Erythroblast (primary cell): Measurements from ENCODE around the gene NDOR1.

ENCODE experiments used
- DNase-seq, 2 experiments: peaks; one replicate each; lab custom pipeline; 2025; lab: John Stamatoyannopoulos, UW
- GATA1 ChIP-seq: IDR thresholded peaks from 2 replicates; pipeline ENCODE4 v1.6.1; 2011; ENCODE audit warnings: low read depth, mild to moderate bottlenecking, control low read depth, low read length, moderate library complexity
- POLR2A ChIP-seq: IDR thresholded peaks from 2 replicates; pipeline ENCODE4 v1.6.1; 2011; ENCODE audit warnings: mild to moderate bottlenecking, low read length

NDOR1 gene

DNA sequence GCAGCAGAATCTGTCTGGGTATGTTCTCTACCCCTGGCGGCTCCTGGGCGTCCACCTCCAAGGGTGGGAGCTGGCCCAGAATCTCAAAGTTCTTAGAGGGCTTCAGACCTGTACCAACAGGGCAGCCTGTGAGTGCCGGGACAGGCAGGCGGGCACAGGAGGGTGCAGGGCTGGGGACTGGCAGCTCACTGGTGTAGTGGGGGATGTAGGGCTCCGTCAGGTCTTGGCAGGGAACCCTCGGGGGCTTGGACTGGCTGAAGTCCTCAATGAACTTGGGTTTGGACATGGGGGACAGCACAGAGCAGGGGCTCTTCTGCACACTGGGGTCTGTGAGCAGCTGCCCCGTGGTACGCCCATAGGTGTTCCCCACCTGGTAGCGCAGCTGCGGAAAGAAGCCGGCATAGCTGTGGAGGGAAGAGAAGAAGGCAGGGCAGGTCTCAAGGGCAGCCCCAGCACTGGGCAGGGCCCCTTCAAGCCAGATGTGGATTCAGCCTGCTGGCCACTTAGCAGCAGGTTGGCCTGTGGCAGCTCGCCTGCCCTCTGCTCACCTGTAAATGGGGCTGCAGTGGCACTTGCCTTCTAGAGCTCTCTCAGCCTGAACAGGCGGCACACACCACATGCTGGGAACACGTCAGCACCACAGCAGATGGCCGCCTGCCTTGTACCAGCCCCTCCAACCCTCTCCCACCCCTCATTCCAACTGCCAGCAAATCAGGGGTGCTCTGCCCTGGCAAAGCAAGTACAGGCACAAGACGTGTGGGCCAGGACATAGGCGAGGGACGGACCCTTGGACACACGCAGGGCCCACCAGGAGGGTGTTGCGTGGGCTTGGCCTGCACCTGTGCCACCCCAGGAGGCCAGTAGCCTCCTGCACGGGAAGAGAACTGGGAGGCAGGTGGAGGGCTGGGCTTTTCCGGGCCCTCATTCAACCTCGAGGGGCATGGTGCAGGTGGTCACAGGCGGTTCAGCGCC lies 40.2 kb downstream of the NDOR1 start:
- DNase-seq = no peak
- TF ChIP-seq POLR2A = no peak
- TF ChIP-seq GATA1 = no peak

DNA sequence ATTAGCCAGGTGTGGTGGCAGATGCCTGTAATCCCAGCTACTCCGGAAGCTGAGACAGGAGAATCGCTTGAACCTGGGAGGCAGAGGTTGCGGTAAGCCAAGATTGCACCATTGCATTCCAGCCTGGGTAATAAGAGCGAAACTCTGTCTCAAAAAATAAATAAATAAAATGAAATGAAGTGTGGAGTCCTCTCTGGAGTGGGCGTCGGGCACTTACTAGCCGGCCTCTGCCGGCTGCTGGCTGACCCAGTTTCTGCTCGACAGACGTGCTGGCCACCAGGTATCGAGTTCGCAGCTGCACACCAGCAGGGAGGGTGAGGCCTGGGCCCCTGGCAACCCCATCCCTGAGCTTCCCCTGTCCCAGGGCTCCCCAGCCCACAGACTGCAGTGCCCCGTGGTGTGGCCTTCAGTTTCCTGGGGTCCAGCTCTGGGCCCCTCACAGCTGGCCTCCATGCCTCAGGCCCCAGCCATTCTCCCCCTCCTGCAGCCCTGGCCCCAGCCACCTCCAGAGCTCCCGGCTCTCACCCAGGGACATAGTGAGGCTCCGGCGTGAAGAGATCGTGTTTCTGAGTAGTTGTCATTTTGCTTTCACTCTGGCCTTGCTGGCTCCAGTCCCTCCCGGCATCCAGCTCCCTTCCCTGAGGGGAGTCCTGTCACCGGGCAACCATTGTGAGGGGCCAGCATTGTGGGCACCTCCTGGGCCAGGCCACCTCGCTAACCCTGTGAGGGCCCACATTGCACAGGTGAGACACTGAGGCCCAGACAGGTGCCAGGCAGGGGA lies 41.8 kb downstream of the NDOR1 start:
- no peak for DNase-seq
- TF ChIP-seq GATA1 = no peak
- TF ChIP-seq POLR2A = no peak

DNA sequence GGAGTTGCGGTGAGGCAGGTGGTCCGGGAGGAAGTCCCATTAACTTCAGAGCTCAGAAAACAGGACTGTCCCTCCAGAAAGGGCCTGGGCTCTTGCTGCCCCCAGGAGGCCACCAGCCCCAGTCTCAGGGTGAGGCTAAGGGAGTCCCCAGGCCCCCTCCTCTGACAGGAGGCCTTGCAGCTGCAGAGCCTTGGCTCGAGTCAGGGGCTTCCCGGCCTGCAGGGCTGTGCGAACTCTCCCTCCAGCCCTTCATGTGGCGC lies 42.3 kb downstream of the NDOR1 start:
- no peak for DNase-seq
- TF ChIP-seq POLR2A = no peak
- no peak for TF ChIP-seq GATA1

DNA sequence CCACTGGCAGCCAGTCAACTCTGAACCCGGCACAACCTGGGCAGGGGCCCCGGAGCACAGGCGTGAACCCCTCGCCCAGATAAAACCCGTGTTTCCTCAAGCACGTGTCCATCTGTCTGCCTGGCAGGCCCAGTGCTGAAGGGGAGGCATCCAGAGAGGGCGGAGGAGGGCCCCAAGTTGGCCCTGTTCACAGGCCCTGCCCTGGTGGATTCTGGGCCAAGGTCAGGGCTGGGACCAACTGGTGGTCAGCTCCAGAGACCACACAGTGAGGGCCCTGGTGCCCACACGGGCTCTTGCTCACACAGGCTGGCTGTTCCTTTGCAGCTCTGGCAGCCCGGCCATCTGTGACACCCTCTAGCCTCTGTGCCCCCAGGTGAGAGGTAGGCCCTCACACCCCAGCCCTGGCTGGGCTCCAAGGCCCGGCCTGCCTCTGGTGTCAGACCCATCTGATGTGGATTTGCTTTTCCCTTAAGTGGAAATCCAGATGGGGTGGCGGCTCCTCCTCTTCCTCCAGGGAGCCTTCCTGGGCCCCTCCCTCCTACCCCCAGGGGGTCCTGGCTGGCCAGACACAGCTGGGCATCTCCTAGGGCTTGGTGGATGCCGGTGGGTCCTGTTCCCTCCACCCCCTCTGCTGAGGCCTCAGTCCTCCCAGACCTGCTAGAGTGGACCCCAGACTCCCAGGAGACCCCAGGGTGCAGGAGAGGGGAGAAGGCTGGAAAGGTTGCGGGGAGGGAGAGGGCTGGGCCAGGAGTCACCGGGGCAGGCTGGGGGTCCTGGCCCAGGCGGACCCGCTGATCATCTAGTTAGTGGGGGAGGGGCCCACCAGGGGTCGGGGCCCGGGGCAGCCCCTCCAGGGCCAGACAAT lies 45.1 kb downstream of the NDOR1 start:
- TF ChIP-seq GATA1 = no peak
- no peak for TF ChIP-seq POLR2A
- DNase-seq = no peak

DNA sequence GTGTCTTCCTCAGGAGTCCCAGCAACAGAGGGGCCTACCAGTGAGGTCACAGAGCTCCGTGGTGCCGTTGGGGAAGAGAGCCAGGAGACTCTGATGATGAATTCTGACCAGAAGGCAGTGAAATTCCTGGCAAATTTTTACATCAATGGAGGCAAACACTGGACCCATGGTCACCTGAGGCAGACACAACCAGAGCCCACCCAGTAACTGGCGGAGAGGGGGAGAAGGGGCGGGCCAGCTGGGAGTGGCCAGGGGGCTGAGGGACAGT lies 45.6 kb downstream of the NDOR1 start, which contains the start of gene STPG3:
Gene STPG3 (plus strand): TSS at position 93 of the 268 bp plus-strand sequence. CDS start 1 bp downstream, at position 94.
- no peak for DNase-seq
- TF ChIP-seq GATA1 = no peak
- TF ChIP-seq POLR2A = no peak

DNA sequence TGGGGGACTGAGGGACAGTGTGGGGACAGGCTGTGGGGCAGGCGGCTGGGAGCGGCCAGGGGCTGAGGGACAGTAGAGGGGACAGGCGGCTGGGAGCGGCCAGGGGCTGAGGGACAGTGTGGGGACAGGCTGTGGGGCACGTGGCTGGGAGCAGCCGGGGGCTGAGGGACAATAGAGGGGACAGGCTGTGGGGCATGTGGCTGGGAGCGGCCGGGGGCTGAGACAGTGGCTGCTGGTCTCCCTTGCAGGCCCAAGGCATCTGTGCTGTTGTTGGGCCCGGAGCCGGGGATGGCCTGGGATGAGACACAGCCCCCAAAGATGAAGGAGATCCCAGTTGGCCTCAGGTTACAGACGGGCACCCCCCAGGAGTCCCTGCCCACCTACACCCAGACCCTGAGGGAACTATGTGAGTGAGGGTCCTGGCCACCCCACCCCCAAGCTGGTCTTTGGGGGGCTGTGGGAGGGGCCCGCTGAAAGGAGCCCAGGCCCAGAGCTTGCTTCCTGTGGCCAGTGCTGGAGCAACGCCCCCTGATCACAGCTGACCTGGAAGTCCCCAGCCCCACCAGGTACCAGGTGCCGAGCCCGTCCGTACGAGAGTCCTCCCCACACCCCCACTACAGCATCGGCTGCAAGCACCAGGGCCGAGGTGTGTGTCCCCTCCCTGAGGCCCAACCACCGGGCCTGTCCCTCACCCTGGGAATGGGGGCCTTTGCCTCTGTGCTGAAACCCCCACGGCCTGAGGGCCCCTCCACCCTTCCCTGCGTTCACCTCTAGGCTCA lies 46.2 kb downstream of the NDOR1 start:
- no peak for DNase-seq
- TF ChIP-seq GATA1 (no peak), POLR2A (no peak)

DNA sequence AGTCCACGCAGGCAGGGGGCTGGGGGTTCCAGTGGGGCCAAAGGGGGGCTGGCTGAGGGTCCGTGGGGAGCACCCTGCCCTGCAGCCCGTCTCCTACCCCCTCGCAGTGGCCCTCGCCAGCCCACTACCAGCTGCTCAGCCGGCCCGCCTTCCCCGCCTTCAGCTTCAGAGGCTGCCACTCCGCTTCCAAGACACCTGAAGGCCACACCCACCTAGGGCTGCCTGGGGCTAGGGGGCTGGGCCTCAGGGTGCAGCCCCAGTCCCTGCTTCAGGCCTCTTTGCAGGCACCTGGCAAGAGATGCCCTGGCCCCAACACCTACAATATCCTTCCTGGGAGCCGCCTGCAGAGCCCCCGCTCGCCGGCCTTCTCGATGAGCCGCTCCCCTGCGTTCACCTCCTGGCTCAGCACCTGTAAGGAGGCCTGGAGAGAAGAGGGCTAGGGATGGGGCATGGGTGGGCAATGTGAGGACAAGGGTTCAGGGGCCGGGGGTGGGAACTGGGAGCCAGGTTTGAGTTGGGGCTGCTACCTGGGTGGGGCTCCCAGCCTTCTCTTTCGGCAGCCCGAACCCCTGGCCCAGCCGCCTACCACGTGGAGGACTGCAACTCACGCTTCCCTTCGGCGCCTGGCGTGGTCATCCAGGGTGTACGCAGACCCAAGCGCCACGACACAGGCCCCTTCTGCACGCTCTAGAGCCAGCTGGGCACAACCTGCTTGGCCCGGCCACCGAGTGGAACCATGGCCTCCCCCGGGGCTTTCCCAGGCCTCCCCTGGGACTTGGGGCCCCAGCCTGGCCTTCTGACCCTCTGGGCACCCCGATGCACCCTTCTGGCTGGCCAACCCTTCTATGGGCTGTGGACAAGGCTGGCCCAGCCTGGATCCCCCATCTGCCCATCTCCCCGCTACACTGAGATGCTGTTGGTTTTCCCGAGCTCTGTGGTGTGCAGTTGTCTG lies 47.3 kb downstream of the NDOR1 start:
- no peak for DNase-seq
- TF ChIP-seq GATA1 (no peak), POLR2A (no peak)

DNA sequence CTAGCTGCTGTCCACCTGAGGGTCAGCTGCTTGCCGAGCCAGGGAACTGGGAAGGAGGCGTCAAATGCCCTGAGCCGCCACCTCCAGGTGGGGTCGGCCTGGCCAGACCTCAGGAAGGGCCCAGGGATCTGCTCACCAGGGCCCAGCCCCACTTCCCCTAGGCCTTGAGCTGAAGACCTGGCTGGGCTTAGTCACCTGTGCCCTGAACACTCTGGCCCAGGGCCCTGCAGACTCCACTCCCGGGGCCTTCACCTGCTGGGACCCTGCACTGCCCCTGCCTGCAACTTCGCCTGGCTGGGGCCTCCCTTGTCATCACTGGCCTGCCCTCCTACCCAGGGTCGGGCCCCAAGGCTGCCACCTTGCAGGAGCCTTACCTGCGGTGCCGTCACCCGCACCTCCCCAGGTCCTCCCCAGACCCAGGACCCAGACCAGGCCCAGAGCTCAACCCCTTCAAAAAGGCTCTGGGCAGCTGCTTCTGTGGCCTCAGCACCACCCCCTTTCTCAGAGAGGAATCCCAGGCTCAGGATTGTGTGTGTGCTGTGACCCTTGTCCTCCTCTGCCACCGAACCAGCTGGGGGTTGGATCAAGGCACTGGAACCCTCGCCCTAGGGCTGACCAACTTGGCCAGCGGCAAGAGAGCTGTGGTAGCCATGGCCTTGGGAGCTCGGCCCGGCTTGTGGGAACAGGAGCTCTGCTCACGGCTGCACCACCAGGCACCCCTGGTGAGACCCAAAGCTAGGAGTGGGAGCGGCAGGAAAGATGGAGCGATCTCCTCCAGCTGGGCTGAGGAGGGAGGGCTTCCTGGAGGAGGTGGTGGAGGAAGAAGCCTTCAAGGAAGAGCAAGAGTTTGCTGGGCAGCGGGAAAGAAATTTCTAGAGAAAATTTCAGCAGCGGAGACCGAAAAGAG lies 48.5 kb downstream of the NDOR1 start:
- DNase-seq = no peak
- TF ChIP-seq POLR2A = no peak
- TF ChIP-seq GATA1 = no peak

DNA sequence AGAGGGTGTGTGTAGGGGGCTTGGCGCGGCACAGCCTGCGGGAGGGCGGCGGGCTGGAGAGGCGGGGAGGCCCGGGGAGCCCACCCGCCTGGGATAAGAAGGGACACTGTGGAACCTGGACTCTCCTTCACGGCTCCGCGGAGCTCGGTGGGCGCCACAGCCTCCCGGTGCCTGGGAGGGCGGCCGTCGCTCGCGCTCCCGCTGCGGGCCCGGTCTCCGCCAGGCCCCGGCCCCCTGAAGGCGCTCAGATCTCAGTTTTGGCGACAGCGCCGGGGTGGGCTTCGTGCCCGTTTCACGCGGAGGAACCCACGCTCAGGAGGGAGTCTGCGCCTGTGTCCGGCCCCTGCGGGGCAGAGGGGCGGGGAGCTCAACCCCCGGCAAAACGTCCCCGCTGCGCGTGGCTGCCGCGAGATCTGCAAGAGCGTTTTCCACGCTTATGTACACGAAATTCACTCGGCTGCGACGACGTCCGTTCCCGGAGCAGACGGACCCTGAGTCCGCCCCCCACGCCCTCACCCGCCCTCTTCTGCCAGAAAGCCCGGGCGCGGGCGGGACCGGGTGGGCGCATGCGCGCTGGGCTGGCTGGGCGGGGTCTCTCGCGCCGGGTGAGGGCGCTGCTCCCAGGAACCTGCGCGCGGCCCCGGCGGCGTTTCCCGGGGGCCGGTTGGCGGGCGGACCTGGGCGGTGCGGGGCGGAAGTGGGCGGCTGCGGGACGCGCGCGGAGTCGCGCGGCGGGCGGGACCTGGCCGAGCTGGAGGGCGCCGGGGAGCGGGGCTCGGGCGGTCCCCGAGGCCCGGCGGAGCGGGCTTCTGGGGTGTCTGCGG lies 49.3 kb downstream of the NDOR1 start, which contains the start of gene NELFB:
Gene NELFB (plus strand): TSS at position 704 of the 824 bp plus-strand sequence.
- TF ChIP-seq POLR2A = peak; percentile 72
- no peak for TF ChIP-seq GATA1
- peak; percentile 94 to 98 for DNase-seq

DNA sequence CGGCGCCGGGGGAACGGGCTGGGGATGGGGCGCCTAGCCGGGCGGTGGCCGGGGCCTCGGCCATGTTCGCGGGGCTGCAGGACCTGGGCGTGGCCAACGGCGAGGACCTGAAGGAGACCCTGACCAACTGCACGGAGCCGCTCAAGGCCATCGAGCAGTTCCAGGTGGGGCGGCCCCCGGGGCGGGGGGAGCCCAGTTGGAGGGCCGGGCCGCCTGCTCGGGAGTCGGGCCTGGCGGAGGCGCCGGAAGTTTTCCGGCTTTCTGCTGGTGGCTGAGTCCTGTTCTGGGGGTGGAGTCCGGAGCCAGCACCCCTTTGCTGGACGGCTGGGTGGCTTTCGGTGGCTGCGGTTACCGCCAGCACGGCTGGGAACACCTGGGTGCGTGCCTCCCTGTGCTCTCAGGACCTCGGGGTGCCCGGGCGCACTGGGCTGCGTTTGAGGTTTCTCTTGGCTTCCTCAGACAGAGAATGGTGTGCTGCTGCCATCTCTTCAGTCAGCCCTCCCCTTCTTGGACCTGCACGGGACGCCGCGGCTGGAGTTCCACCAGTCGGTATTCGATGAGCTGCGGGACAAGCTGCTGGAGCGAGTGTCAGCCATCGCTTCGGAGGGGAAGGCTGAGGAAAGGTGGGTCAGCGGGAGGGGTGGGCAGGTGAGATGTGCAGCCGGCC lies 50.1 kb downstream of the NDOR1 start:
- no peak for DNase-seq
- no peak for TF ChIP-seq GATA1
- no peak for TF ChIP-seq POLR2A
